SJSA1 (cell line): ENCODE results near the gene GK. TPM values are rescaled to one million over a fixed set of nuclear protein-coding genes. Genes with fewer than 3 reads are reported as not detected.
"Not testable (repeated sequence)": the region's sequence is repeated elsewhere in the genome, so short reads cannot be mapped to it uniquely, and the experiment has no call there.

Experiments used
- DNase-seq, 2 experiments: peaks; one replicate each; pipeline ENCODE4 v3.0.0-alpha.2; 2015 to 2020; ENCODE audit warnings: low spot score in 2 of 2, low read depth in 1 of 2
- H3K27ac ChIP-seq: fragments of 250-450 bp; sonication (Bioruptor Pico); 2 replicates; pipeline ENCODE4 v1.5.1; 2020; ENCODE audit warnings: mild to moderate bottlenecking, moderate library complexity
- H3K27me3 ChIP-seq: fragments of 250-450 bp; sonication (Bioruptor Pico); replicated peaks from 2 replicates; pipeline ENCODE4 v1.5.1; 2020; ENCODE audit warnings: mild to moderate bottlenecking, moderate library complexity
- H3K36me3 ChIP-seq: fragments of 250-450 bp; sonication (Bioruptor Pico); 2 replicates; pipeline ENCODE4 v1.5.1; 2020; ENCODE audit warnings: mild to moderate bottlenecking
- H3K4me1 ChIP-seq: fragments of 250-450 bp; sonication (Bioruptor Pico); replicated peaks from 2 replicates; pipeline ENCODE4 v1.6.1; 2021; ENCODE audit warnings: mild to moderate bottlenecking
- H3K4me3 ChIP-seq: fragments of 250-450 bp; sonication (Bioruptor Pico); 2 replicates; pipeline ENCODE4 v1.5.1; 2020; ENCODE audit warnings: mild to moderate bottlenecking
- H3K9me3 ChIP-seq: fragments of 250-450 bp; sonication (Bioruptor Pico); replicated peaks from 2 replicates; pipeline ENCODE4 v1.5.1; 2020; ENCODE audit warnings: mild to moderate bottlenecking
- total RNA-seq: library from RNA; depleted of rRNA; stranded (reverse); fragments of >200 nt; shearing (Covaris generic); gene quantifications from 2 replicates; pipeline ENCODE4 v1.2.3, GENCODE V29; 2014

Gene GK
- total RNA-seq, 1 experiment from 2014 or later, result 7.2 TPM

DNA sequence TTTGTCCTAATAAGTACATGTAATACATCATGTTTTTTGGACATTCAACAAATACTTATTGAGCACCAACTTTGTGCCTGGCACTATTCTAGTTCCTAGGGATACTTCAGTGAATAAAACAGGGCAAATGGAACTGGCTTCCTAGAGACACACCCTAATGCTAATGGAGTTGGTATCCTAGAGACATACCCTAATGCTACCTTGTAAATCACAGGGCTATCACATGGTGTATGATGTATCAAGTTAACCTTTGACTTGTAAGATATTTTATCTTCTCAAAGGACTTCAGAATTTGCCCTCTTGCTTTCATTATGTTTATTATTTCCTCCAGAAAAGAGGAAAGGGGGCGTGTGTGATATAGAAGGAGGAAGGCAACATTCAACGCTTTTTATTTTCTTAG, 10.1 kb downstream of the GK start:
- H3K27ac ChIP-seq, result no peak overlapping the region
- H3K27me3 ChIP-seq, result no peaks in the 10 kb centered on the region
- no peaks in the 10 kb centered on the region for H3K9me3 ChIP-seq
- no peaks in the 10 kb centered on the region for H3K36me3 ChIP-seq
- H3K4me1 ChIP-seq, result 0 out of 2 replicates have a peak, but pooled peaks cover 2% of the 10 kb centered on the region
- no peak overlapping the region for H3K4me3 ChIP-seq
- no peak for DNase-seq

DNA sequence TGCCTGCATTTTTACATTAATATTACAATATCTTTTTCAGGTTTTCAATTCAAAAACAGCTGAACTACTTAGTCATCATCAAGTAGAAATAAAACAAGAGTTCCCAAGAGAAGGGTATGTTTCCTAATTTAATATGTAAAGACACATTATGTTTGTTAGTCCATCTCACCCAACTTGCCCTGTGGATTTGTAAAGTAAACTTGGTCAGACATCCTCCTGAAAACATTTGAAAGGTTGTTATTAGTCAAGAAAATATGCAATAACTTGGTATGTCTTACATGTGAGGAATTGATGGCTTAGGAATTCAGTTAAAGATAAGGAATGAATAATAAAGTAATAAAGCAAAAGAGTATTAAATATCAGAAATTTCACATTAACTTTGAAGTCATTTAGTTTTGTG, 12.2 kb downstream of the GK start:
- Histone ChIP-seq H3K9me3 (no peaks in the 10 kb centered on the region), H3K4me1 (no peaks in the 10 kb centered on the region), H3K4me3 (no peak overlapping the region), H3K27me3 (no peaks in the 10 kb centered on the region), H3K36me3 (no peaks in the 10 kb centered on the region), H3K27ac (no peak overlapping the region)
- DNase-seq, result no peak

GRCh38 chrX:30666094-30666493, 12.9 kb downstream of the GK start:
- H3K27ac ChIP-seq, result no peak overlapping the region
- no peaks in the 10 kb centered on the region for H3K36me3 ChIP-seq
- no peak overlapping the region for H3K4me3 ChIP-seq
- H3K27me3 ChIP-seq, result no peaks in the 10 kb centered on the region
- H3K4me1 ChIP-seq, result no peaks in the 10 kb centered on the region
- DNase-seq, result no peak
- H3K9me3 ChIP-seq, result no peaks in the 10 kb centered on the region

- no peaks in the 10 kb centered on the region for H3K4me1 ChIP-seq
- H3K36me3 ChIP-seq, result no peaks in the 10 kb centered on the region
- H3K27ac ChIP-seq, result no peak overlapping the region
Observed at GRCh38 chrX:30668581-30668980, 15.4 kb downstream of the GK start.

GRCh38 chrX:30671189-30671588, 18.0 kb downstream of the GK start:
- H3K4me1 ChIP-seq, H3K27me3 ChIP-seq, H3K4me3 ChIP-seq, DNase-seq, H3K36me3 ChIP-seq, H3K27ac ChIP-seq, H3K9me3 ChIP-seq: not testable (repeated sequence)

More at GRCh38 chrX:30668581-30668980, 15.4 kb downstream of the GK start:
- Histone ChIP-seq H3K4me3 (no peak overlapping the region), H3K9me3 (no peaks in the 10 kb centered on the region), H3K27me3 (no peaks in the 10 kb centered on the region)
- DNase-seq, result no peak

GRCh38 chrX:30673127-30673796, 20.0 kb downstream of the GK start:
- H3K27ac ChIP-seq, result no peak overlapping the region
- no peak overlapping the region for H3K4me3 ChIP-seq
- no peaks in the 10 kb centered on the region for H3K4me1 ChIP-seq
- H3K36me3 ChIP-seq, result no peaks in the 10 kb centered on the region
- no peaks in the 10 kb centered on the region for H3K27me3 ChIP-seq
- H3K9me3 ChIP-seq, result no peaks in the 10 kb centered on the region
- no peak for DNase-seq

DNA sequence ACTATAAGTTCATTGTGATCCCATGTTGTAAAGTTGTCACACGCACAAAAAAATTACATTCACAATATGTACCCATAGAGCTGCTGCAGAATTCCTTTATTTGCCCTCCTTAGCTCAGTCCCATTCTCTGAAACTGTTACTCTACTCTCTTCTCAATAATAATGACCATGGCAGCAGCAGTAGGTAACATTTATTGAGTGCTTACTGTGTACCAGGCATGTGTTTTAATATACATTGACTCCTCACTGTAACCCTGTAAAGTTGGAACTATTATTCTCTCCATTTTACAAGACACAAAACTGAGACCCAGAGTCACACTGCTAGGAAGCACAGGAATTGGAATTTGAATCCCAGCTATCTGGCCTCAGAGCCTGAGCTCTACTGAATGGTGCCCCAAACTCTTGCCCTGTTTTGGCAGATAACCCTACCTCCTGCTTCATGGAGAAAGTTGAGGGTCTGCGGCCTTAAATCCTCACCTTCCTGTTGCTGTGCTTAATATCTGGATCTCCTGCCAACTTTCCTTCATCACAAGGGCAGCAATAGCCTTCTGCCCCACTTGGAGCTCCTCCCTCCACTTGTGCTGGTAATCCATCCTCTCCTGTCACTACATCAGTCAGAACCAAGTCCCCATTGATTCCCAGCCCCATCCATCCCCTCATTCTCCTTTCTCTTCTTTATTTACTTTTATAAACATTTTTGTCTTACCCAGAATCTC, 20.8 kb downstream of the GK start:
- H3K27ac ChIP-seq, result no peak overlapping the region
- H3K36me3 ChIP-seq, result no peaks in the 10 kb centered on the region
- H3K4me3 ChIP-seq, result no peak overlapping the region
- H3K9me3 ChIP-seq, result no peaks in the 10 kb centered on the region
- H3K4me1 ChIP-seq, result no peaks in the 10 kb centered on the region
- DNase-seq, result no peak
- H3K27me3 ChIP-seq, result no peaks in the 10 kb centered on the region

DNA sequence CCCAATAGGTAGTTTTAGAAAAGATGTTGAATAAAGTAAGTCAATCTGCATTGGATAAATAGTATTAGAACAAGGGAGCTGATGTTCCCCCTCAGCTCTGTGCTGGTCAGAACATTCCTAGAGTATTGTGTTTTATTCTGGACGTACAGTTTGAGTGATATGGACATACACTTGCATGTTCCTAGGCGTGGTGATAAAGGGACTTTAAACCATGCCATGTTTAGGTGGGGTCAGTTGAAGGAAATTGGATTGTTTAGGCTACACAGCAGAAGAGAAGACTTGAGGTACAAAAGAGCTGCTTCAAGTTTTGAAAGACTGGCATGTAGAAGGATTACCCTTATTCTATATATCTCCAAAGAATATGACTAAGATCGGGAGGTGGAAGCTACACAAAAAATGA, 21.6 kb downstream of the GK start:
- DNase-seq, result no peak
- H3K36me3 ChIP-seq, result no peaks in the 10 kb centered on the region
- H3K4me1 ChIP-seq, result no peaks in the 10 kb centered on the region
- H3K27me3 ChIP-seq, result no peaks in the 10 kb centered on the region
- H3K9me3 ChIP-seq, result no peaks in the 10 kb centered on the region
- H3K27ac ChIP-seq, result no peak overlapping the region
- H3K4me3 ChIP-seq, result no peak overlapping the region

- H3K36me3 ChIP-seq, result no peaks in the 10 kb centered on the region
- no peaks in the 10 kb centered on the region for H3K4me1 ChIP-seq
- H3K9me3 ChIP-seq, result no peaks in the 10 kb centered on the region
- no peak overlapping the region for H3K4me3 ChIP-seq
- no peak for DNase-seq
- no peaks in the 10 kb centered on the region for H3K27me3 ChIP-seq
- H3K27ac ChIP-seq, result no peak overlapping the region
Observed at GRCh38 chrX:30679369-30679768, 26.1 kb downstream of the GK start.

DNA sequence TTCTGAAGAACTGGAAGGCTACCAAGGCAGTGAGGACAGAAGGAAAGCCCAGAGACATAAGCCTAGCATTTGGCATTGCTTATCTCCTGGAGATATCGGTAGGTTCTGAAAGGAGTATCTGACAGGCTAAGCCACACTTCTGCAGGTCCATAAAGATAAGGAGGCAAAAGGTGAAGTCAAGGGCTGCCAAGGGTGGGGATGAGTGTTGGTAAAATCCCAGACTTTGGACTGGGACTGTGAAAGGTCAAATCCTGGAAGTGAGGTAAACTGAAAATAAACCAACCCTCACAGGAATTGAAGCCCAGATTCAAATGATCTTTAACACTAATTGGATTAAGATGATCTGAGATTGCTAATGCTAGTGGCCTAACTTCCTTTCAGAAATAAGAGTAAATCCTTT, 27.4 kb downstream of the GK start:
- no peak overlapping the region for H3K27ac ChIP-seq
- no peaks in the 10 kb centered on the region for H3K4me1 ChIP-seq
- no peak overlapping the region for H3K4me3 ChIP-seq
- H3K27me3 ChIP-seq, result no peaks in the 10 kb centered on the region
- H3K9me3 ChIP-seq, result no peaks in the 10 kb centered on the region
- H3K36me3 ChIP-seq, result no peaks in the 10 kb centered on the region
- DNase-seq, result no peak

DNA sequence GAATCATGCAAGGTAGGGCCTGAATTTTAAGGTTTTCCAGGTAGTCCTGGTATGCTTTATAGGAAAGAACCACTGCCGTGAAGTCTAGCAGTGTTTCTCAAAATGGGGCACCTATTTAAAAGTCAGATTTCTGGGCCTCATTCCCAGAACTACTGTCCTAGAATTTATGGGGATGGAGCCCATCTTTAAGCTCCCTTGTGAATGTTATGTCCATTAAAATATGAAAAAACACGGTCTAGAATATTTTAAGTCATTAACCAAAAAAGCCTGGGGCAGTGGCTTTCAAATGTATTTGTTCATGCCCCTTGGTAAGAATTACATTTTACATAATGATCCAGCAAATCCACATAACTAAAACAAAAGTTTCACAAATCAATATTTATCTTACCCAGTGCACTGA, 35.4 kb downstream of the GK start:
- DNase-seq, result no peak
- H3K27ac ChIP-seq, result no peak overlapping the region

GRCh38 chrX:30689116-30689515, 35.9 kb downstream of the GK start:
- H3K27me3 ChIP-seq, result no peaks in the 10 kb centered on the region
- no peak for DNase-seq
- H3K9me3 ChIP-seq, result no peaks in the 10 kb centered on the region
- H3K27ac ChIP-seq, result no peak overlapping the region
- H3K4me3 ChIP-seq, result no peak overlapping the region
- H3K4me1 ChIP-seq, result no peaks in the 10 kb centered on the region
- no peaks in the 10 kb centered on the region for H3K36me3 ChIP-seq

More for the DNA sequence above, 35.4 kb downstream of the GK start:
- H3K9me3 ChIP-seq, result no peaks in the 10 kb centered on the region
- H3K4me3 ChIP-seq, result no peak overlapping the region
- no peaks in the 10 kb centered on the region for H3K4me1 ChIP-seq
- no peaks in the 10 kb centered on the region for H3K36me3 ChIP-seq
- H3K27me3 ChIP-seq, result no peaks in the 10 kb centered on the region

GRCh38 chrX:30690330-30690729, 37.1 kb downstream of the GK start:
- DNase-seq, result no peak
- H3K9me3 ChIP-seq, result no peaks in the 10 kb centered on the region
- H3K4me3 ChIP-seq, result no peak overlapping the region
- H3K4me1 ChIP-seq, result no peaks in the 10 kb centered on the region
- H3K27me3 ChIP-seq, result no peaks in the 10 kb centered on the region
- H3K27ac ChIP-seq, result no peak overlapping the region
- H3K36me3 ChIP-seq, result no peaks in the 10 kb centered on the region

DNA sequence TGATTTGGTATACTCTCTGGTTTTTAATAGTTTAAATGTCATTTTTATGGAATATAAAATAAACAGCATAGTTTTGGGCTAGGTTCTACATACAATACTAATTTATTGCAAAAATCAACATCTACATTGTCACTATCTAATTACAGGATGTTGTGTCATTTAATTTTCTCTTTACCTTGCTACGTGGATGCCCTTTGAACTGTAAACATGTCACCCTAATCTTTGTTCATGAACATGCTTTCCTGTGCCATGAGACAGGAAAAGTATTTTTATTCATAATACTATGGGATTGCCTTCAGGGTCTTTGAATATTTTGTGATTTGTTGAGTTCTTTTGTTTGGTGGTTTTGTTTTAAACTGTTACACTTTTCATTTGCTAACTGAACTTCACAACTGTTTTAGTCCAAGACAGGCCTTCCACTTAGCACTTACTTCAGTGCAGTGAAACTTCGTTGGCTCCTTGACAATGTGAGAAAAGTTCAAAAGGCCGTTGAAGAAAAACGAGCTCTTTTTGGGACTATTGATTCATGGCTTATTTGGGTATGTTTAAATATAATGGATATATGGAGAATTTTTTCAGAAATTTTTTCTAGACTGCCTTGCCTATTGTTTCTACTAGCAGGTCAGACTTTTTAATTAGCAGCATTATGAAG, 40.9 kb downstream of the GK start:
- H3K36me3 ChIP-seq, result no peaks in the 10 kb centered on the region
- no peaks in the 10 kb centered on the region for H3K4me1 ChIP-seq
- DNase-seq, result no peak
- no peaks in the 10 kb centered on the region for H3K27me3 ChIP-seq
- no peak overlapping the region for H3K4me3 ChIP-seq
- H3K9me3 ChIP-seq, result no peaks in the 10 kb centered on the region
- no peak overlapping the region for H3K27ac ChIP-seq
